ENCODE results near the gene RPL26. TPM values are rescaled to one million over a fixed set of nuclear protein-coding genes. Genes with fewer than 3 reads are reported as not detected.
"Not testable (repeated sequence)": the region's sequence is repeated elsewhere in the genome, so short reads cannot be mapped to it uniquely, and the experiment has no call there.

Gene RPL26
- total and polyA plus RNA-seq, 2 donors (not counting 3 experiments of a cell fraction or from before 2014, with no cell fraction given): 1,805 to 2,229 TPM

GRCh38 chr17:8350339-8350738 lies 32.7 kb downstream of the RPL26 start:
- H3K4me1 ChIP-seq (ENCODE audit: control insufficient read depth, extremely low read depth, insufficient read depth, low read length): peaks cover 7% of the 10 kb centered on the region
- FAIRE-seq (no peak), DNase-seq (ENCODE audit: low read depth, low spot score) (no peak)
- H3K9me3 ChIP-seq (replicated peaks; ENCODE audit: control insufficient read depth, insufficient read depth, low read length): no peaks in the 10 kb centered on the region
- H3K79me2 ChIP-seq (ENCODE audit: control insufficient read depth, insufficient read depth, low read length): no peaks in the 10 kb centered on the region
- no peaks in the 10 kb centered on the region for H3K9me1 ChIP-seq (replicated peaks; ENCODE audit: control insufficient read depth, extremely low read depth, insufficient read depth, low read length)
- intact Hi-C loops (cut with micrococcal nuclease): no loop called here
- H2AFZ ChIP-seq (ENCODE audit: low read depth, low read length): no peak overlapping the region
- H3K36me3 ChIP-seq (ENCODE audit: control insufficient read depth in 2 of 2, extremely low read depth in 1 of 2, insufficient read depth in 2 of 2, low read length in 2 of 2): no peaks in the 10 kb centered on the region
- ChIA-PET CTCF (no interaction called here), POLR2A (no interaction called here)
- no peak overlapping the region for H3K27ac ChIP-seq (ENCODE audit: insufficient read depth, low read depth, low read length)
- BruUV-seq (replicated peaks): no TSS peak
- H4K20me1 ChIP-seq (replicated peaks; ENCODE audit: control insufficient read depth, extremely low read depth, insufficient read depth, low read length): no peaks in the 10 kb centered on the region
- no peak overlapping the region for H3K4me2 ChIP-seq (ENCODE audit: insufficient read depth, low read length)
- H3K4me3 ChIP-seq (replicated peaks in 1 of 3; ENCODE audit: insufficient read depth in 1 of 3, low read depth in 1 of 3, low read length in 3 of 3): no peak overlapping the region
- H3K9ac ChIP-seq (replicated peaks; ENCODE audit: extremely low read depth, insufficient read depth, low read length): no peak overlapping the region
- dilution Hi-C loops (cut with MboI; ENCODE audit: extremely low pct_ligation_motif_present, low sequenced_read_pairs): no loop called here
- no peak for TF ChIP-seq GATA2 (IDR thresholded peaks at IDR 0.05; ENCODE audit: insufficient read depth, insufficient read length, low read depth, low read length)
- TF ChIP-seq EZH2 (IDR thresholded peaks at IDR 0.05; ENCODE audit: borderline replicate concordance, low read depth, low read length, severe bottlenecking): no peak
- TF ChIP-seq FOS (IDR thresholded peaks at IDR 0.05; ENCODE audit: borderline replicate concordance, insufficient read depth, low read length): no peak
- no peak for TF ChIP-seq JUN (IDR thresholded peaks at IDR 0.05; ENCODE audit: borderline replicate concordance, insufficient read depth, insufficient read length, low read depth)
- TF ChIP-seq POLR2AphosphoS5 (IDR thresholded peaks at IDR 0.05; ENCODE audit: insufficient read depth, low read depth, low read length): no peak
- no peak for TF ChIP-seq CTCF (IDR thresholded peaks at IDR 0.05; ENCODE audit: extremely low read depth in 1 of 2, insufficient read depth in 1 of 2, low read depth in 1 of 2, low read length in 2 of 2)
- TF ChIP-seq MYC (IDR thresholded peaks at IDR 0.05; ENCODE audit: low read depth, low read length): no peak
- TF ChIP-seq POLR2A (IDR thresholded peaks at IDR 0.05; ENCODE audit: low read depth, low read length): no peak
- TF ChIP-seq MAX (IDR thresholded peaks at IDR 0.05; ENCODE audit: insufficient read depth, insufficient read length): no peak
- peaks cover 10 to 13% of the 10 kb centered on the region in 2 experiments for H3K27me3 ChIP-seq (ENCODE audit: control insufficient read depth in 2 of 2, insufficient read depth in 2 of 2, low read length in 2 of 2)

- not testable (repeated sequence) for FAIRE-seq
- CTCF ChIA-PET: interaction anchor here (1.1 to 2.7 kb wide), 3 partner anchors 9 to 46 kb away, joined by 3 to 9 read pairs (median 3); no protein-coding TSS in a partner anchor
Observed at GRCh38 chr17:8347001-8347400, 36.0 kb downstream of the RPL26 start.

More at GRCh38 chr17:8347001-8347400, 36.0 kb downstream of the RPL26 start:
- H4K20me1 ChIP-seq (replicated peaks; ENCODE audit: control insufficient read depth, extremely low read depth, insufficient read depth, low read length); H3K9me3 ChIP-seq (replicated peaks; ENCODE audit: control insufficient read depth, insufficient read depth, low read length); intact Hi-C loops (cut with micrococcal nuclease); H3K27ac ChIP-seq (ENCODE audit: insufficient read depth, low read depth, low read length); H3K4me1 ChIP-seq (ENCODE audit: control insufficient read depth, extremely low read depth, insufficient read depth, low read length); dilution Hi-C loops (cut with MboI; ENCODE audit: extremely low pct_ligation_motif_present, low sequenced_read_pairs); H3K4me3 ChIP-seq (replicated peaks in 1 of 3; ENCODE audit: insufficient read depth in 1 of 3, low read depth in 1 of 3, low read length in 3 of 3); H3K36me3 ChIP-seq (ENCODE audit: control insufficient read depth in 2 of 2, extremely low read depth in 1 of 2, insufficient read depth in 2 of 2, low read length in 2 of 2); H3K4me2 ChIP-seq (ENCODE audit: insufficient read depth, low read length); DNase-seq (ENCODE audit: low read depth, low spot score); POLR2A ChIA-PET; H3K9ac ChIP-seq (replicated peaks; ENCODE audit: extremely low read depth, insufficient read depth, low read length); BruUV-seq (replicated peaks); H3K9me1 ChIP-seq (replicated peaks; ENCODE audit: control insufficient read depth, extremely low read depth, insufficient read depth, low read length); H3K79me2 ChIP-seq (ENCODE audit: control insufficient read depth, insufficient read depth, low read length): not testable (repeated sequence)
- peak overlapping the region; percentile 41 for H2AFZ ChIP-seq (ENCODE audit: low read depth, low read length)
- H3K27me3 ChIP-seq (ENCODE audit: control insufficient read depth in 2 of 2, insufficient read depth in 2 of 2, low read length in 2 of 2): peaks cover 10 to 16% of the 10 kb centered on the region in 2 experiments

Measured in endothelial cell of umbilical vein (primary cell).